SK-N-SH (cell line): Measurements from ENCODE around the gene HNRNPH3. TPM values are rescaled to one million over a fixed set of nuclear protein-coding genes. Genes with fewer than 3 reads are reported as not detected.

ENCODE experiments used
- CTCF ChIA-PET: fragments of 300-600, 350-600 bp; formaldehyde crosslinking; extraction: SDS; loops from one replicate; lab custom pipeline; 2021; lab: Yijun Ruan, JAX
- POLR2A ChIA-PET: fragments of 350-600 bp; sonication (Branson Sonifier 250); formaldehyde crosslinking; extraction: SDS; loops from one replicate; lab custom pipeline; 2020; ENCODE audit warnings: antibody characterized with exemption, inconsistent platforms; lab: Yijun Ruan, JAX
- DNase-seq: peaks from one replicate; pipeline ENCODE4 v3.0.0; 2012
- H2AFZ ChIP-seq: fragments of 200-600 bp; sonication (generic); 2 replicates; pipeline ENCODE4 v1.8.1; 2016; ENCODE audit warnings: antibody characterized with exemption, mild to moderate bottlenecking, low read depth
- H3F3A ChIP-seq: fragments of 200-600 bp; sonication (generic); replicated peaks from 2 replicates; pipeline ENCODE3; 2016; ENCODE audit warnings: antibody characterized with exemption, mild to moderate bottlenecking; ENCODE audit not compliant: insufficient read depth
- H3K27ac ChIP-seq, 2 experiments: fragments of 200-500 bp in 1 of 2; fragments of 200-600 bp in 1 of 2; sonication (Bioruptor generic) in 1 of 2; sonication (generic), shearing (Covaris generic) in 1 of 2; 2 replicates each; pipeline versions ENCODE4 v1.5.1 to v1.6.1; 2014 to 2016; ENCODE audit warnings: low read depth in 2 of 2, inconsistent platforms in 1 of 2, low read length in 1 of 2, mild to moderate bottlenecking in 1 of 2, mixed read lengths in 1 of 2
- H3K27me3 ChIP-seq: fragments of 200-600 bp; sonication (generic), shearing (Covaris generic); 2 replicates; pipeline ENCODE4 v1.6.1; 2016; ENCODE audit warnings: mixed run types; ENCODE audit not compliant: insufficient read depth
- H3K36me3 ChIP-seq, 2 experiments: fragments of 200-500 bp in 1 of 2; fragments of 200-600 bp in 1 of 2; sonication (Bioruptor generic) in 1 of 2; sonication (generic) in 1 of 2; replicated peaks in 1 of 2; 2 replicates each; pipeline versions ENCODE3 to v1.5.1; 2014 to 2016; ENCODE audit warnings: low read length in 1 of 2, mild to moderate bottlenecking in 1 of 2; ENCODE audit not compliant: insufficient read depth in 2 of 2, control insufficient read depth in 1 of 2
- H3K4me1 ChIP-seq, 2 experiments: fragments of 200-500 bp in 1 of 2; fragments of 200-600 bp in 1 of 2; sonication (Bioruptor generic) in 1 of 2; sonication (generic), shearing (Covaris generic) in 1 of 2; 2 replicates each; pipeline versions ENCODE4 v1.5.1 to v1.6.1; 2014 to 2016; ENCODE audit warnings: low read depth in 1 of 2, low read length in 1 of 2, mixed run types in 1 of 2; ENCODE audit not compliant: insufficient read depth in 2 of 2, control insufficient read depth in 1 of 2
- H3K4me2 ChIP-seq: fragments of 200-600 bp; sonication (generic), shearing (Covaris generic); 2 replicates; pipeline ENCODE4 v1.6.1; 2017; ENCODE audit warnings: mixed run types
- H3K4me3 ChIP-seq, 2 experiments: fragments of 200-500 bp in 1 of 2; fragments of 200-600 bp in 1 of 2; sonication (Bioruptor generic) in 1 of 2; sonication (generic), shearing (Covaris generic) in 1 of 2; 2 replicates each; pipeline versions ENCODE4 v1.5.1 to v1.8.1; 2014 to 2016; ENCODE audit warnings: low read depth in 2 of 2, inconsistent platforms in 1 of 2, low read length in 1 of 2, mild to moderate bottlenecking in 1 of 2, mixed read lengths in 1 of 2, moderate library complexity in 1 of 2
- H3K79me2 ChIP-seq: fragments of 200-600 bp; sonication (generic); 2 replicates; pipeline ENCODE4 v1.8.1; 2017; ENCODE audit warnings: mild to moderate bottlenecking; ENCODE audit not compliant: insufficient read depth
- H3K9ac ChIP-seq: fragments of 200-600 bp; sonication (generic); 2 replicates; pipeline ENCODE4 v1.6.1; 2017; ENCODE audit warnings: mixed run types
- H3K9me2 ChIP-seq: fragments of 200-600 bp; sonication (generic); 2 replicates; pipeline ENCODE4 v1.6.1; 2017; ENCODE audit warnings: mixed run types
- H3K9me3 ChIP-seq: fragments of 200-600 bp; sonication (generic); 2 replicates; pipeline ENCODE4 v1.6.1; 2017; ENCODE audit warnings: mixed run types, mild to moderate bottlenecking, moderate library complexity
- H4K20me1 ChIP-seq: fragments of 200-600 bp; sonication (generic); 2 replicates; pipeline ENCODE4 v1.6.1; 2017; ENCODE audit warnings: mild to moderate bottlenecking, mixed run types; ENCODE audit not compliant: insufficient read depth
- CTCF ChIP-seq: fragments of 200-600 bp; sonication (generic); IDR thresholded peaks from 2 replicates; pipeline ENCODE4 v1.6.1; 2017; ENCODE audit warnings: antibody characterized with exemption, mild to moderate bottlenecking, moderate library complexity
- ELF1 ChIP-seq: IDR thresholded peaks from 2 replicates; pipeline ENCODE4 v1.4.0; 2012
- EP300 ChIP-seq, 2 experiments: IDR thresholded peaks; 2 replicates each; pipeline versions ENCODE4 v1.4.0 to v1.6.1; 2012; ENCODE audit warnings: borderline replicate concordance in 1 of 2, low read depth in 1 of 2, low read length in 1 of 2
- FOXJ3 ChIP-seq: sonication (generic); formaldehyde crosslinking; IDR thresholded peaks from 2 replicates; pipeline ENCODE4 v1.5.1; 2020; ENCODE audit warnings: mild to moderate bottlenecking, missing genetic modification reagents
- FOXM1 ChIP-seq: IDR thresholded peaks from 2 replicates; pipeline ENCODE4 v1.4.0; 2012; ENCODE audit warnings: low read depth, mild to moderate bottlenecking
- IRF3 ChIP-seq: fragments of 150-350 bp; IDR thresholded peaks from 2 replicates; pipeline ENCODE4 v1.6.1; 2016; ENCODE audit warnings: mild to moderate bottlenecking, low read depth, low read length
- NRF1 ChIP-seq: IDR thresholded peaks from 2 replicates; pipeline ENCODE4 v1.6.1; 2012; ENCODE audit warnings: low read depth, mild to moderate bottlenecking, low read length
- PBX3 ChIP-seq: IDR thresholded peaks from 2 replicates; pipeline ENCODE4; 2012
- POLR2AphosphoS5 ChIP-seq: IDR thresholded peaks from 2 replicates; pipeline ENCODE4 v1.6.1; 2012; ENCODE audit warnings: low read depth, low read length
- RFX5 ChIP-seq: IDR thresholded peaks from 2 replicates; pipeline ENCODE4 v1.6.1; 2012; ENCODE audit warnings: mild to moderate bottlenecking, improper control_type of control experiment, low read length
- SMC3 ChIP-seq: IDR thresholded peaks from 2 replicates; pipeline ENCODE4 v1.6.1; 2012; ENCODE audit warnings: low read depth, low read length, improper control_type of control experiment
- USF1 ChIP-seq: IDR thresholded peaks from 2 replicates; pipeline ENCODE4 v1.4.0; 2012; ENCODE audit warnings: low read depth, borderline replicate concordance
- ZBTB33 ChIP-seq: IDR thresholded peaks from 2 replicates; pipeline ENCODE4 v1.4.0; 2012; ENCODE audit warnings: low read depth, borderline replicate concordance
- WGBS: methylation state at CpG from one replicate; pipeline ENCODE4 v1.1.6; 2017; ENCODE audit warnings: low lambda C conversion rate; 5-methylcytosine and 5-hydroxymethylcytosine counted together
- polyA plus RNA-seq, 3 experiments: library from polyadenylated mRNA; depleted of rRNA; stranded (reverse); fragments of >200 nt; gene quantifications; 2 replicates each; pipeline ENCODE4 v1.2.3, GENCODE V29; 2012

The HNRNPH3 gene
- polyA plus RNA-seq, 1 of the 3 experiments (the other 2 are of a cell fraction): 73.0 TPM

- no peaks in the 10 kb centered on the region for H3K27me3 ChIP-seq
- no peak for DNase-seq
- peaks cover 56 to 82% of the 10 kb centered on the region in 2 experiments for H3K36me3 ChIP-seq
- H3K4me2 ChIP-seq: no peak overlapping the region
- no peak overlapping the region for H3K4me3 ChIP-seq
- H3K9me2 ChIP-seq: no peaks in the 10 kb centered on the region
- CTCF ChIA-PET: interaction anchor here (1.2 to 4.0 kb wide), 2 partner anchors 12 to 133 kb away, joined by 4 to 26 read pairs; partner anchors contain the start of genes HNRNPH3 and PBLD
- H3K4me1 ChIP-seq: no peaks in the 10 kb centered on the region
- H3K79me2 ChIP-seq: peaks cover 33% of the 10 kb centered on the region
- 97% methylated on average over 4 of the region's 4 CpGs for WGBS
- H2AFZ ChIP-seq: no peak overlapping the region
- POLR2A ChIA-PET: interaction anchor here (1.5 kb wide), 1 partner anchor 12 kb away, joined by 3 read pairs; the partner anchor contains the start of gene PBLD
- H3K27ac ChIP-seq: peak overlapping the region; percentile 5 to 41; a peak in 3 of 4 replicates
- no peak overlapping the region for H3K9ac ChIP-seq
- peak; percentile 23; the same call in 1 of the 2 replicates for TF ChIP-seq POLR2AphosphoS5
- no peak for TF ChIP-seq USF1
- no peak for TF ChIP-seq ELF1
- no peak for TF ChIP-seq PBX3
- TF ChIP-seq SMC3: no peak
- TF ChIP-seq EP300 (IDR thresholded peaks at IDR 0.05; ENCODE audit: borderline replicate concordance in 1 of 2, low read depth in 1 of 2, low read length in 1 of 2): no peak
- no peak for TF ChIP-seq FOXJ3 (CRISPR knock-in tag)
- H3K9me3 ChIP-seq: no peaks in the 10 kb centered on the region
- H3F3A ChIP-seq: peaks cover 93% of the 10 kb centered on the region
- H4K20me1 ChIP-seq: peaks cover 33% of the 10 kb centered on the region
Measured at GRCh38 chr10:68345621-68346020, 13.8 kb downstream of the HNRNPH3 start.

- Histone ChIP-seq H3K4me3 (no peak overlapping the region), H3K9me2 (no peaks in the 10 kb centered on the region), H3K4me1 (no peaks in the 10 kb centered on the region), H3K36me3 (peaks cover 44 to 77% of the 10 kb centered on the region in 2 experiments), H3K4me2 (no peak overlapping the region), H3K9ac (no peak overlapping the region), H4K20me1 (peaks cover 22% of the 10 kb centered on the region; the same call in 1 of the 2 replicates), H3F3A (peaks cover 90% of the 10 kb centered on the region), H3K27ac (no peak overlapping the region), H3K79me2 (peaks cover 21% of the 10 kb centered on the region), H2AFZ (no peak overlapping the region), H3K9me3 (no peaks in the 10 kb centered on the region), H3K27me3 (no peaks in the 10 kb centered on the region)
- TF ChIP-seq POLR2AphosphoS5 (0 out of 2 replicates have a peak, but pooled peaks have one; percentile 15), ELF1 (no peak)
- 92% methylated on average over 4 of the region's 4 CpGs for WGBS
- POLR2A ChIA-PET: interaction anchor here (1.5 kb wide), 1 partner anchor 14 kb away, joined by 3 read pairs; the partner anchor contains the start of gene PBLD
- CTCF ChIA-PET: interaction anchor here (1.2 to 4.0 kb wide), 5 partner anchors 14 to 623 kb away, joined by 3 to 26 read pairs (median 6); partner anchors contain the start of genes HNRNPH3 and PBLD
- no peak for DNase-seq
Measured at GRCh38 chr10:68346774-68347173, 14.9 kb downstream of the HNRNPH3 start.

- Histone ChIP-seq H3K9me2 (no peaks in the 10 kb centered on the region), H3K4me1 (no peaks in the 10 kb centered on the region), H3K36me3 (peaks cover 33 to 68% of the 10 kb centered on the region in 2 experiments), H4K20me1 (peaks cover 9% of the 10 kb centered on the region; the same call in 1 of the 2 replicates), H3K9me3 (no peaks in the 10 kb centered on the region), H3K9ac (no peak overlapping the region), H3K79me2 (peaks cover 8% of the 10 kb centered on the region), H3K27ac (peak overlapping the region in 1 of 2 experiments; percentile 26; a peak in 1 of 4 replicates), H3K4me3 (no peak overlapping the region; a peak in 1 of 4 replicates), H3F3A (peaks cover 75% of the 10 kb centered on the region), H3K4me2 (no peak overlapping the region), H2AFZ (0 out of 2 replicates have a peak overlapping the region, but pooled peaks have one; percentile 29), H3K27me3 (no peaks in the 10 kb centered on the region)
- CTCF ChIA-PET: interaction anchor here (0.7 to 4.0 kb wide), 23 partner anchors 9 to 621 kb away, joined by 3 to 26 read pairs (median 4); partner anchors contain the start of genes HNRNPH3, PBLD and RUFY2
- WGBS: 41% methylated on average over 2 of the region's 2 CpGs
- POLR2A ChIA-PET: interaction anchor here (1.2 kb wide), 2 partner anchors 14 to 16 kb away, joined by 4 to 11 read pairs; partner anchors contain the start of gene HNRNPH3
- peak; percentile 45 for DNase-seq
- TF ChIP-seq IRF3: no peak
- TF ChIP-seq NRF1: no peak
- TF ChIP-seq CTCF: peak; percentile 73
- no peak for TF ChIP-seq ZBTB33
- no peak for TF ChIP-seq FOXM1
- TF ChIP-seq RFX5: no peak
Measured at GRCh38 chr10:68348265-68348741, 16.4 kb downstream of the HNRNPH3 start.
